ENCODE results near the gene ANKRD33. TPM values are rescaled to one million over a fixed set of nuclear protein-coding genes. Genes with fewer than 3 reads are reported as not detected.

Gene ANKRD33
- total RNA-seq, 1 donor from 2014 or later = not detected

GRCh38 chr12:51846911-51847642 is 40.8 kb upstream of the ANKRD33 start:
- peaks cover 14% of the 10 kb centered on the region for H3K27me3 Mint-ChIP-seq (ENCODE audit: low read depth, unreplicated experiment)
- peaks cover 15% of the 10 kb centered on the region for H4K20me1 ChIP-seq (ENCODE audit: insufficient read depth, low read length)
- peak overlapping the region; percentile 91 for H3K4me2 ChIP-seq (ENCODE audit: low read length)
- H3K79me2 ChIP-seq (ENCODE audit: insufficient read depth, low read length) = no peaks in the 10 kb centered on the region
- H3K36me3 Mint-ChIP-seq (ENCODE audit: low read depth, unreplicated experiment) = no peaks in the 10 kb centered on the region
- peak overlapping the region; percentile 59 for H3K4me3 ChIP-seq (ENCODE audit: insufficient read depth, low read depth, low read length)
- no peaks in the 10 kb centered on the region for H3K9me3 Mint-ChIP-seq (ENCODE audit: unreplicated experiment)
- DNase-seq (ENCODE audit: low read depth) (no peak), FAIRE-seq (no peak)
- peak overlapping the region; percentile 55 for H3K9ac ChIP-seq (ENCODE audit: low read length)
- H3K4me1 ChIP-seq (ENCODE audit: insufficient read depth, low read length) = peaks cover 4% of the 10 kb centered on the region
- peak overlapping the region; percentile 81 for H3K4me3 Mint-ChIP-seq (ENCODE audit: unreplicated experiment)
- peaks cover 26% of the 10 kb centered on the region for H3K27me3 ChIP-seq (ENCODE audit: insufficient read depth, low read length)
- H2AFZ ChIP-seq (ENCODE audit: low read depth, low read length) = peak overlapping the region; percentile 84
- no peaks in the 10 kb centered on the region for H3K36me3 ChIP-seq (ENCODE audit: insufficient read depth, low read length)
- no peaks in the 10 kb centered on the region for H3K9me3 ChIP-seq (ENCODE audit: insufficient read depth, low read depth, low read length)
- TF ChIP-seq EZH2 (IDR thresholded peaks at IDR 0.05; ENCODE audit: insufficient read depth, low read length) (no peak), CTCF (IDR thresholded peaks at IDR 0.05; ENCODE audit: insufficient read depth, low read depth, low read length) (no peak)
- peaks cover 3% of the 10 kb centered on the region for H3K4me1 Mint-ChIP-seq (ENCODE audit: low read depth, unreplicated experiment)
- H3K27ac Mint-ChIP-seq (ENCODE audit: unreplicated experiment) = no peak overlapping the region
- H3K27ac ChIP-seq (ENCODE audit: low read depth, low read length) = no peak overlapping the region

DNA sequence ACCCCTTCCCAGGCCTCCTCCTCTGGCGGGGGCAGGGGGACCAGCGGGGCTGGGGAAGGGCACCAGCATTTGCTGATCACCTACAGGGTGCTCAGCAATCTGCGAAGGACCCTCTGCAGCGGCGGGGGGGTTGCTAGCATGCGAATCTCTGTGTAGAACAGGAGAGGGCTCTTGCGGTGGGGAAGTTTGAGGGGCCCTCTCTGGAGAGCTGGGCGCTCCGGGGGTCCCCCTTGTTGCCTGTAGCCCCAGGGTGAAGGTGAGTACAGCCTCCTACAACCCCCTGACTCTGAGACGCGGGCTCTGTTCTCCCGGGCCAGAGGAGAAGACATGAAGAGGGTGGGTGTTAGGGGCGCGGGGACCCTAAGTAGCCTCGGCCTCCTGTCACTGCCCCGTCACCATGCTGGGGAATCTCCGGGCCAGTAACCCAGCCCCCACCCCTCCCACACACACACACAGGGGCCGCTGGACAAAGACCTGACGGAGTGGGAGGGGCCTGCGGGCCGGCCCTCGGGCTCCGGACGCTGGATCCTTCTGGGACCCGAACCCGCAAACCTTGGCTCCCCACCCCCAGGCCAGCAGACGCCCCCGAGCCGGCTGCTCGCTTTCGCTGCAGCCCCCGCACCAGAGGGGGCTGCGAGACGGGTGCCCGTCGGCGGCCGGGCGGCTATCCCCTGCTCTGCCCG is 40.1 kb upstream of the ANKRD33 start:
- Mint-ChIP-seq H3K9me3 (ENCODE audit: unreplicated experiment) (no peaks in the 10 kb centered on the region), H3K4me1 (ENCODE audit: low read depth, unreplicated experiment) (peaks cover 3% of the 10 kb centered on the region), H3K27me3 (ENCODE audit: low read depth, unreplicated experiment) (peaks cover 11% of the 10 kb centered on the region), H3K36me3 (ENCODE audit: low read depth, unreplicated experiment) (no peaks in the 10 kb centered on the region), H3K4me3 (ENCODE audit: unreplicated experiment) (peak overlapping the region; percentile 84), H3K27ac (ENCODE audit: unreplicated experiment) (no peak overlapping the region)
- Histone ChIP-seq H3K4me1 (ENCODE audit: insufficient read depth, low read length) (peaks cover 4% of the 10 kb centered on the region), H3K9me3 (ENCODE audit: insufficient read depth, low read depth, low read length) (no peaks in the 10 kb centered on the region), H3K79me2 (ENCODE audit: insufficient read depth, low read length) (no peaks in the 10 kb centered on the region), H3K4me2 (ENCODE audit: low read length) (peak overlapping the region; percentile 91), H3K27me3 (ENCODE audit: insufficient read depth, low read length) (peaks cover 27% of the 10 kb centered on the region), H2AFZ (ENCODE audit: low read depth, low read length) (peak overlapping the region; percentile 20), H3K9ac (ENCODE audit: low read length) (peak overlapping the region; percentile 55), H4K20me1 (ENCODE audit: insufficient read depth, low read length) (peaks cover 13% of the 10 kb centered on the region), H3K4me3 (ENCODE audit: insufficient read depth, low read depth, low read length) (peak overlapping the region; percentile 59), H3K36me3 (ENCODE audit: insufficient read depth, low read length) (no peaks in the 10 kb centered on the region), H3K27ac (ENCODE audit: low read depth, low read length) (no peak overlapping the region)
- FAIRE-seq (no peak), DNase-seq (ENCODE audit: low read depth) (no peak)
- TF ChIP-seq CTCF (IDR thresholded peaks at IDR 0.05; ENCODE audit: insufficient read depth, low read depth, low read length) = no peak
- TF ChIP-seq EZH2 (IDR thresholded peaks at IDR 0.05; ENCODE audit: insufficient read depth, low read length) = peak; percentile 89

Data from astrocyte (in vitro differentiated cells and primary cell).